ENCODE results near the gene TENM3. TPM values are rescaled to one million over a fixed set of nuclear protein-coding genes. Genes with fewer than 3 reads are reported as not detected.

The TENM3 gene
- total and polyA plus RNA-seq, 2 donors (not counting 3 experiments of a cell fraction or from before 2014, with no cell fraction given) = 3.2 to 6.2 TPM

- no peaks in the 10 kb centered on the region for H3K9me3 ChIP-seq (replicated peaks; ENCODE audit: control insufficient read depth, insufficient read depth, low read length)
- H3K4me3 ChIP-seq (replicated peaks in 1 of 3; ENCODE audit: insufficient read depth in 1 of 3, low read depth in 1 of 3, low read length in 3 of 3) = no peak overlapping the region
- POLR2A ChIA-PET = no interaction called here
- no peaks in the 10 kb centered on the region for H3K9me1 ChIP-seq (replicated peaks; ENCODE audit: control insufficient read depth, extremely low read depth, insufficient read depth, low read length)
- H2AFZ ChIP-seq (ENCODE audit: low read depth, low read length) = no peak overlapping the region
- CTCF ChIA-PET = no interaction called here
- FAIRE-seq = no peak
- no peak overlapping the region for H3K4me2 ChIP-seq (ENCODE audit: insufficient read depth, low read length)
- no peaks in the 10 kb centered on the region for H3K4me1 ChIP-seq (ENCODE audit: control insufficient read depth, extremely low read depth, insufficient read depth, low read length)
- H3K36me3 ChIP-seq (ENCODE audit: control insufficient read depth in 2 of 2, extremely low read depth in 1 of 2, insufficient read depth in 2 of 2, low read length in 2 of 2) = no peaks in the 10 kb centered on the region
- intact Hi-C loops (cut with micrococcal nuclease) = no loop called here
- no peaks in the 10 kb centered on the region for H3K79me2 ChIP-seq (ENCODE audit: control insufficient read depth, insufficient read depth, low read length)
- BruUV-seq (replicated peaks) = no TSS peak
- no peaks in the 10 kb centered on the region for H4K20me1 ChIP-seq (replicated peaks; ENCODE audit: control insufficient read depth, extremely low read depth, insufficient read depth, low read length)
- DNase-seq (ENCODE audit: low read depth, low spot score) = no peak
- no peak overlapping the region for H3K9ac ChIP-seq (replicated peaks; ENCODE audit: extremely low read depth, insufficient read depth, low read length)
- no peak overlapping the region for H3K27ac ChIP-seq (ENCODE audit: insufficient read depth, low read depth, low read length)
- H3K27me3 ChIP-seq (ENCODE audit: control insufficient read depth in 2 of 2, insufficient read depth in 2 of 2, low read length in 2 of 2) = no peaks in the 10 kb centered on the region
- dilution Hi-C loops (cut with MboI; ENCODE audit: extremely low pct_ligation_motif_present, low sequenced_read_pairs) = no loop called here
- TF ChIP-seq JUN (IDR thresholded peaks at IDR 0.05; ENCODE audit: borderline replicate concordance, insufficient read depth, insufficient read length, low read depth) (no peak), CTCF (IDR thresholded peaks at IDR 0.05; ENCODE audit: extremely low read depth in 1 of 2, insufficient read depth in 1 of 2, low read depth in 1 of 2, low read length in 2 of 2) (no peak), MYC (IDR thresholded peaks at IDR 0.05; ENCODE audit: low read depth, low read length) (no peak), POLR2A (IDR thresholded peaks at IDR 0.05; ENCODE audit: low read depth, low read length) (no peak), FOS (IDR thresholded peaks at IDR 0.05; ENCODE audit: borderline replicate concordance, insufficient read depth, low read length) (no peak), EZH2 (IDR thresholded peaks at IDR 0.05; ENCODE audit: borderline replicate concordance, low read depth, low read length, severe bottlenecking) (no peak)
These were observed 60.6 kb downstream of the TENM3 start for GRCh38 chr4:182303847-182304246.
